ENCODE results near the gene PTPRR. TPM values are rescaled to one million over a fixed set of nuclear protein-coding genes. Genes with fewer than 3 reads are reported as not detected.

The PTPRR gene
- total and polyA plus RNA-seq, 10 donors, result 0.41 to 2.7 (median 1.5) TPM

- TF ChIP-seq POLR2A (IDR thresholded peaks at IDR 0.05), result no peak
- TF ChIP-seq CTCF (IDR thresholded peaks at IDR 0.05 in 8 of 11, conservative IDR thresholded peaks at IDR 0.05 in 3 of 11), result no peak
- no peak for TF ChIP-seq POLR2AphosphoS5 (IDR thresholded peaks at IDR 0.05)
- 70 to 77% (median 74%) methylated on average over 7 of the region's 7 CpGs for WGBS, 5 donors
- intact Hi-C loops (cut with DNase I; ENCODE audit: low total_unique reads), result no loop called here
Measured at GRCh38 chr12:70823182-70823976, 97.2 kb downstream of the PTPRR start.

GRCh38 chr12:70822412-70822811 is 98.1 kb downstream of the PTPRR start:
- Histone ChIP-seq H3K9me3 (peaks cover 0 to 9% (median 0%) of the 10 kb centered on the region in 8 donors), H3K36me3 (no peaks in the 10 kb centered on the region), H3K27me3 (replicated peaks in 1 of 7) (no peaks in the 10 kb centered on the region), H3K27ac (no peak overlapping the region), H3K4me3 (no peak overlapping the region), H3K4me1 (no peaks in the 10 kb centered on the region)
- intact Hi-C loops (cut with DNase I; ENCODE audit: low total_unique reads), result no loop called here
- TF ChIP-seq CTCF (IDR thresholded peaks at IDR 0.05 in 8 of 11, conservative IDR thresholded peaks at IDR 0.05 in 3 of 11) (no peak), POLR2A (IDR thresholded peaks at IDR 0.05) (no peak), POLR2AphosphoS5 (IDR thresholded peaks at IDR 0.05) (no peak)
- no peak for DNase-seq
- WGBS, 5 donors, result 73 to 86% (median 81%) methylated on average over 3 of the region's 3 CpGs

More at GRCh38 chr12:70823182-70823976, 97.2 kb downstream of the PTPRR start:
- H3K4me1 ChIP-seq, result no peaks in the 10 kb centered on the region
- DNase-seq, result no peak
- no peak overlapping the region for H3K27ac ChIP-seq
- H3K36me3 ChIP-seq, result no peaks in the 10 kb centered on the region
- peaks cover 0 to 9% (median 0%) of the 10 kb centered on the region in 8 donors for H3K9me3 ChIP-seq
- no peak overlapping the region for H3K4me3 ChIP-seq
- no peaks in the 10 kb centered on the region for H3K27me3 ChIP-seq (replicated peaks in 1 of 7)

GRCh38 chr12:70815971-70816391 is 104.6 kb downstream of the PTPRR start:
- intact Hi-C loops (cut with DNase I; ENCODE audit: low total_unique reads), result no loop called here
- Histone ChIP-seq H3K4me1 (no peaks in the 10 kb centered on the region), H3K9me3 (peaks cover 0 to 9% (median 0%) of the 10 kb centered on the region in 8 donors), H3K36me3 (no peaks in the 10 kb centered on the region), H3K27ac (no peak overlapping the region), H3K27me3 (replicated peaks in 1 of 7) (no peaks in the 10 kb centered on the region), H3K4me3 (no peak overlapping the region)
- DNase-seq, result no peak
- TF ChIP-seq CTCF (IDR thresholded peaks at IDR 0.05 in 8 of 11, conservative IDR thresholded peaks at IDR 0.05 in 3 of 11), result no peak
- TF ChIP-seq POLR2A (IDR thresholded peaks at IDR 0.05), result no peak
- WGBS, 5 donors, result 77 to 89% (median 85%) methylated on average over 2 of the region's 2 CpGs

GRCh38 chr12:70815056-70815455 is 105.5 kb downstream of the PTPRR start:
- Histone ChIP-seq H3K9me3 (peaks cover 0 to 9% (median 0%) of the 10 kb centered on the region in 8 donors), H3K4me1 (no peaks in the 10 kb centered on the region), H3K36me3 (no peaks in the 10 kb centered on the region), H3K27me3 (replicated peaks in 1 of 7) (no peaks in the 10 kb centered on the region), H3K4me3 (no peak overlapping the region), H3K27ac (no peak overlapping the region)
- DNase-seq, result no peak
- intact Hi-C loops (cut with DNase I; ENCODE audit: low total_unique reads), result no loop called here
- TF ChIP-seq POLR2AphosphoS5 (IDR thresholded peaks at IDR 0.05) (no peak), CTCF (IDR thresholded peaks at IDR 0.05 in 8 of 11, conservative IDR thresholded peaks at IDR 0.05 in 3 of 11) (no peak), POLR2A (IDR thresholded peaks at IDR 0.05) (no peak)
- WGBS, 5 donors, result 84 to 91% (median 85%) methylated on average over 2 of the region's 2 CpGs
